ENCODE measurements around the gene PITPNC1.

- TF ChIP-seq, protein P1, sequence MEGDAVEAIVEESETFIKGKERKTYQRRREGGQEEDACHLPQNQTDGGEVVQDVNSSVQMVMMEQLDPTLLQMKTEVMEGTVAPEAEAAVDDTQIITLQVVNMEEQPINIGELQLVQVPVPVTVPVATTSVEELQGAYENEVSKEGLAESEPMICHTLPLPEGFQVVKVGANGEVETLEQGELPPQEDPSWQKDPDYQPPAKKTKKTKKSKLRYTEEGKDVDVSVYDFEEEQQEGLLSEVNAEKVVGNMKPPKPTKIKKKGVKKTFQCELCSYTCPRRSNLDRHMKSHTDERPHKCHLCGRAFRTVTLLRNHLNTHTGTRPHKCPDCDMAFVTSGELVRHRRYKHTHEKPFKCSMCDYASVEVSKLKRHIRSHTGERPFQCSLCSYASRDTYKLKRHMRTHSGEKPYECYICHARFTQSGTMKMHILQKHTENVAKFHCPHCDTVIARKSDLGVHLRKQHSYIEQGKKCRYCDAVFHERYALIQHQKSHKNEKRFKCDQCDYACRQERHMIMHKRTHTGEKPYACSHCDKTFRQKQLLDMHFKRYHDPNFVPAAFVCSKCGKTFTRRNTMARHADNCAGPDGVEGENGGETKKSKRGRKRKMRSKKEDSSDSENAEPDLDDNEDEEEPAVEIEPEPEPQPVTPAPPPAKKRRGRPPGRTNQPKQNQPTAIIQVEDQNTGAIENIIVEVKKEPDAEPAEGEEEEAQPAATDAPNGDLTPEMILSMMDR (IDR thresholded peaks at IDR 0.05): no peak
- no peak for TF ChIP-seq POLR2A (IDR thresholded peaks at IDR 0.05)
- TF ChIP-seq EP300 (IDR thresholded peaks at IDR 0.05): no peak
Measured at GRCh38 chr17:67624886-67625656, 248.0 kb downstream of the PITPNC1 start.

Measured in tibial nerve (tissue), 4 donors.